ENCODE results near the gene SLC10A1. TPM values are rescaled to one million over a fixed set of nuclear protein-coding genes. Genes with fewer than 3 reads are reported as not detected.

The SLC10A1 gene
- total RNA-seq, 3 donors from 2014 or later: not detected

GRCh38 chr14:69760810-69761209 is 36.2 kb downstream of the SLC10A1 start:
- H3K4me3 ChIP-seq: no peak overlapping the region
- intact Hi-C loops (cut with DNase I, micrococcal nuclease): no loop called here
- DNase-seq (no peak), ATAC-seq (no peak)
- no peaks in the 10 kb centered on the region for H3K36me3 ChIP-seq (ENCODE audit: low read depth)
- H3K9me3 ChIP-seq: no peaks in the 10 kb centered on the region
- TF ChIP-seq CTCF (IDR thresholded peaks at IDR 0.05): no peak
- H3K4me1 ChIP-seq (ENCODE audit: low read depth): peaks cover 6% of the 10 kb centered on the region

- DNase-seq (no peak), ATAC-seq (no peak)
- Histone ChIP-seq H3K4me1 (ENCODE audit: low read depth) (peaks cover 6% of the 10 kb centered on the region), H3K4me3 (no peak overlapping the region), H3K9me3 (no peaks in the 10 kb centered on the region), H3K36me3 (ENCODE audit: low read depth) (no peaks in the 10 kb centered on the region)
- TF ChIP-seq CTCF (IDR thresholded peaks at IDR 0.05): no peak
- intact Hi-C loops (cut with DNase I, micrococcal nuclease): no loop called here
Measured at GRCh38 chr14:69756298-69756697, 40.7 kb downstream of the SLC10A1 start.

- H3K4me3 ChIP-seq: no peak overlapping the region
- intact Hi-C loops (cut with DNase I, micrococcal nuclease): no loop called here
- no peak for TF ChIP-seq CTCF (IDR thresholded peaks at IDR 0.05)
- no peaks in the 10 kb centered on the region for H3K36me3 ChIP-seq (ENCODE audit: low read depth)
- no peaks in the 10 kb centered on the region for H3K9me3 ChIP-seq
- H3K4me1 ChIP-seq (ENCODE audit: low read depth): peaks cover 8% of the 10 kb centered on the region
- ATAC-seq (peak; percentile 95), DNase-seq (peak in 1 of 3 donors; percentile 72)
Measured at GRCh38 chr14:69755784-69756183, 41.3 kb downstream of the SLC10A1 start.

GRCh38 chr14:69755296-69755695 is 41.7 kb downstream of the SLC10A1 start:
- no peaks in the 10 kb centered on the region for H3K36me3 ChIP-seq (ENCODE audit: low read depth)
- DNase-seq (peak in 1 of 3 donors; percentile 41), ATAC-seq (peak; percentile 86)
- H3K4me1 ChIP-seq (ENCODE audit: low read depth): peaks cover 13% of the 10 kb centered on the region
- intact Hi-C loops (cut with DNase I, micrococcal nuclease): no loop called here
- H3K4me3 ChIP-seq: no peak overlapping the region
- TF ChIP-seq CTCF (IDR thresholded peaks at IDR 0.05): no peak
- H3K9me3 ChIP-seq: no peaks in the 10 kb centered on the region

GRCh38 chr14:69754487-69754886 is 42.6 kb downstream of the SLC10A1 start:
- H3K9me3 ChIP-seq: no peaks in the 10 kb centered on the region
- peaks cover 20% of the 10 kb centered on the region for H3K4me1 ChIP-seq (ENCODE audit: low read depth)
- H3K4me3 ChIP-seq: no peak overlapping the region
- ATAC-seq: no peak
- no peak for DNase-seq
- no peaks in the 10 kb centered on the region for H3K36me3 ChIP-seq (ENCODE audit: low read depth)
- intact Hi-C loops (cut with DNase I, micrococcal nuclease): no loop called here
- TF ChIP-seq CTCF (IDR thresholded peaks at IDR 0.05): no peak

- DNase-seq (no peak), ATAC-seq (no peak)
- intact Hi-C loops (cut with DNase I, micrococcal nuclease): no loop called here
- Histone ChIP-seq H3K36me3 (ENCODE audit: low read depth) (no peaks in the 10 kb centered on the region), H3K4me3 (no peak overlapping the region), H3K4me1 (ENCODE audit: low read depth) (peaks cover 22% of the 10 kb centered on the region), H3K9me3 (no peaks in the 10 kb centered on the region)
- no peak for TF ChIP-seq CTCF (IDR thresholded peaks at IDR 0.05)
Measured at GRCh38 chr14:69753860-69754259, 43.2 kb downstream of the SLC10A1 start.
